GM18873 (cell line): ENCODE data around the gene KRT73.

ENCODE experiments used
- ATAC-seq: cut with Tn5 transposase; IDR thresholded peaks from one replicate; pipeline ENCODE4 v1.9.1; 2021; ENCODE audit warnings: mild to moderate bottlenecking, moderate library complexity, moderate number of reproducible peaks; ENCODE audit not compliant: unreplicated experiment, low FRiP score

Gene KRT73

GRCh38 chr12:52575948-52576347 lies 42.4 kb downstream of the KRT73 start:
- ATAC-seq, result no peak

GRCh38 chr12:52575256-52575655 lies 43.1 kb downstream of the KRT73 start:
- ATAC-seq, result no peak

- ATAC-seq, result no peak
Measured at GRCh38 chr12:52573743-52574142, 44.6 kb downstream of the KRT73 start, which contains the start of gene KRT74. Gene KRT74 (minus strand): TSS chr12:52573843. CDS start chr12:52573777, 66 bp downstream.

GRCh38 chr12:52573306-52573705 lies 45.1 kb downstream of the KRT73 start:
- ATAC-seq, result no peak

DNA sequence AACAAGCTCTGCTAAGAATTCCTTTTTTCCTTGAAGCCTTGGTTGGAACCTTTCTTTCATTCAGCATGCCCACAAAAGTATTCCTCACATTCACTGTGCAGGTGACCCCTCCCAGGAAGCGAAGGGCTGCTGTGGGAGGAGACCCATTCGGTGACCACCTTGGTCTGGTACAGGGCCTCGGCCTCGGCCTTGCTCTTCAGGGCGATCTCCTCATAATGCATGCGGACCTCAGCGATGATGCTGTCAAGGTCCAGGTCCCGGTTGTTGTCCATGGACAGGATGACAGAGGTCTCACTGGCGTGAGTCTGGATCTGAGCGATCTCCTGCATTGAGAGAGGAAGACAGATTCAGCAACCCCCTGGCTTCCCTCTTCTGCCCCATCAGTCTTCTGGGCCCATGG lies 47.8 kb downstream of the KRT73 start:
- no peak for ATAC-seq

DNA sequence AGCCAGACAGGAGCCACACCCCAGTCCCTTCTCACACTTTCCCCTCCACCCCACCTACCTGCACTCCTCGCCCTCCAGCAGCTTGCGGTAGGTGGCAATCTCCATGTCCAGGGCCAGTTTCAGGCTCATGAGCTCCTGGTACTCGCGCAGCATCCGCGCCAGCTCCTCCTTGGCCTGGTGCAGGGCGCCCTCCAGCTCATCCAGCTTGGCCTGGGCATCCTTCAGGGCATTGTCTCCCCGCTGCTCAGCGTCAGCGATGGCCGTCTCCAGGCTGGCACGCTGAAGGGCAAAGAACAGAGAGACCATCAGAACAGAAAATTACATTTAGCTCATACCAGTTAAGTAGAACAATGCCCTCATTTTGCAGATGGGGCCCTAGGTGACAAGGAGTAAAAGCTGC lies 50.2 kb downstream of the KRT73 start:
- no peak for ATAC-seq

- no peak for ATAC-seq
Measured at GRCh38 chr12:52566847-52567291, 51.5 kb downstream of the KRT73 start.

GRCh38 chr12:52564582-52564981 lies 53.8 kb downstream of the KRT73 start:
- no peak for ATAC-seq

DNA sequence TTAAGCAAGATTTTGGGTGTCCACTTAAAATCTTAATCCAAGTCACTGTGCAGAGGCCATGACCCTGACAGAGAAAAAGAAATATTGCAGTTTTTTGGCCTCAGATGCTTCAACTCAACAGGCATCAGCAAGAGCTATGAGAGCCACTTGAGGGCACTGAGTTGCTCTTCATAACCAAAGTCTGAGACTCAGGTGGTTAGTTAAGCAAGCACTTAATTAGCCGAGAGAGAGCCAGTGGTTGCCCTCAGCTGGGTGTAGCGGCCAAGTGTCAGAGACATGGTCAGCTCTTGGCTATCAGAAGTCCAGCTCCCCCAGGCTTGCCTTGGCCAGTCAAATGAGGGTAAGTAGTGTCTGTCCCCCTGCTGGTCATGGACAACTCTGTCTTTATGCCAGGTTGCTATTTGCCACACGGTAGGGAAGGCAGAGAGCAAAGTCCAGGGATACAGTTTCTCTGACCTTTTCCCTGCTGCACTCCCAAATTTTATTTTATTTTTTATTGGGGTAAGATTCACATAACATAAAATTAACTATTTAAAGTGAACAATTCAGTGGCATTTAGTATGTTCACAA lies 56.4 kb downstream of the KRT73 start:
- no peak for ATAC-seq

DNA sequence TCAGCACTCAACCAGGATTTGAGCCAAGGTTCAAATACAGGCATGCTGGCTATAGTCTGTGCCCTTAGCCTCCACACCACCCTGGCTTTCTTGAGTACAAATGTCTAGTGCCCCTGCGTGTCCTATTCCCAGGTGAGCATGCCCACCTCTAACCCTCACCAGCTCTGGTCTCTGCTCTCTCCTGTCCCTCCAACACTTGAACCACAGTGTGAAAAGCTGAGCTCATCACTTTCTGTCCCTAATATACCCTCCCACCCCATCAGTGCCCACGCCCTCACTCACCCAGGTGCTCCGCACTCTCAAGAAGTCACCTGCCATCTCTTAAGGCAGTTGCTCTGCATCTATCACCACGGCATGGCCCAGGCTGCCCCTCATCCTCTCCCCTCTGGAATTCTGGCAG lies 58.4 kb downstream of the KRT73 start:
- no peak for ATAC-seq

DNA sequence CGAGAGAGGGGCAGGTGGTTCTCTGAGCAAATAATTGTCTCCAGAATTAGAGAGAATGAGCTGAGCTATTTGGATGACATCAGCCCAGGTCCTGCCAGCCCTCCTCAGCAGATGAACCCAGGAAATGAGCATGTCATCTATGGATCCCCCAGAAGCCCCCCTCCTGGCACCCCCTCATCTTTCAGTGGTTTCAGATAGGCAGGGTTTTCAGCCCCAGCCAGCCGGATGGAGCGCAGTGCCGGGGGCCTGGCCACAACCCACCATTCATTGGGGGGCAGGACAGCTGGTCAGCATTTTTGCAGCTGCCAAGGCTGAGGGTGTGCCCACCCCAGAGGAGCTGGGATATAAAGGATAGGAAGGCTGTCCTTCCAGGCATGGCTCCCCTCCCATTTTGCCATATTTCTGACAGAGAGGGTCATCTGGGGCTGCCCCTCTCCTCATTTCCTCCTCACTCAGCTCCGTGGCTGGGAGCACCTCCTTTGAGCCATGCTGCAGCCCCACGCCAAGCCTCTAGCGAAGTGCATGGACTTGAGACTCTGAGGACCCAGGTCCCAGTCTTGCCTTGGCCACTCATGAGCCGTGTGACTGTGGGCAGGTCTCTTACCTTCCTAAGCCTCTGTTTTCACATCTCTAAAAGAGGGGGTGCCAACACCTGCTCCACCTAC lies 59.4 kb downstream of the KRT73 start:
- ATAC-seq, result no peak
